Body of pancreas (tissue), 4 donors: ENCODE data around the gene RNASEH2C.

ENCODE experiments used
- POLR2A ChIP-seq, 3 donors: fragments of 450-650 bp; IDR thresholded peaks; one replicate each; pipeline ENCODE4 v1.6.1; 2016; ENCODE audit warnings: antibody characterized with exemption in 3 of 3, mild to moderate bottlenecking in 2 of 3
- TF ChIP-seq, protein P1 (sequence below), 7 experiments: fragments of 450-650 bp in 4 of 7; fragments of 200-600 bp in 3 of 7; sonication (generic) in 3 of 7; IDR thresholded peaks; one replicate each; pipeline ENCODE4 v1.5.1; 2016 to 2019; ENCODE audit warnings: antibody characterized with exemption in 7 of 7

GRCh38 chr11:65701686-65702085 lies 18.9 kb downstream of the RNASEH2C start:
- TF ChIP-seq, protein P1, sequence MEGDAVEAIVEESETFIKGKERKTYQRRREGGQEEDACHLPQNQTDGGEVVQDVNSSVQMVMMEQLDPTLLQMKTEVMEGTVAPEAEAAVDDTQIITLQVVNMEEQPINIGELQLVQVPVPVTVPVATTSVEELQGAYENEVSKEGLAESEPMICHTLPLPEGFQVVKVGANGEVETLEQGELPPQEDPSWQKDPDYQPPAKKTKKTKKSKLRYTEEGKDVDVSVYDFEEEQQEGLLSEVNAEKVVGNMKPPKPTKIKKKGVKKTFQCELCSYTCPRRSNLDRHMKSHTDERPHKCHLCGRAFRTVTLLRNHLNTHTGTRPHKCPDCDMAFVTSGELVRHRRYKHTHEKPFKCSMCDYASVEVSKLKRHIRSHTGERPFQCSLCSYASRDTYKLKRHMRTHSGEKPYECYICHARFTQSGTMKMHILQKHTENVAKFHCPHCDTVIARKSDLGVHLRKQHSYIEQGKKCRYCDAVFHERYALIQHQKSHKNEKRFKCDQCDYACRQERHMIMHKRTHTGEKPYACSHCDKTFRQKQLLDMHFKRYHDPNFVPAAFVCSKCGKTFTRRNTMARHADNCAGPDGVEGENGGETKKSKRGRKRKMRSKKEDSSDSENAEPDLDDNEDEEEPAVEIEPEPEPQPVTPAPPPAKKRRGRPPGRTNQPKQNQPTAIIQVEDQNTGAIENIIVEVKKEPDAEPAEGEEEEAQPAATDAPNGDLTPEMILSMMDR (IDR thresholded peaks at IDR 0.05), result no peak
- TF ChIP-seq POLR2A (IDR thresholded peaks at IDR 0.05), result no peak
